Breast epithelium (tissue), 4 donors: Measurements from ENCODE around the gene CNOT10. TPM values are rescaled to one million over a fixed set of nuclear protein-coding genes. Genes with fewer than 3 reads are reported as not detected.

ENCODE experiments used
- DNase-seq, 2 donors: peaks; one replicate each; pipeline ENCODE4 v3.0.0-alpha.2; 2019; ENCODE audit warnings: low spot score in 2 of 2
- H3K27ac ChIP-seq, 2 donors: fragments of 200-600 bp; sonication (generic) in 1 of 2; one replicate each; pipeline ENCODE4 v1.5.1; 2016 to 2019; ENCODE audit warnings: mild to moderate bottlenecking in 1 of 2
- H3K27me3 ChIP-seq, 2 donors: fragments of 200-600 bp; sonication (generic) in 1 of 2; one replicate each; pipeline versions ENCODE4 v1.5.1 to v1.6.0; 2017 to 2019; ENCODE audit warnings: control low read depth in 1 of 2, mild to moderate bottlenecking in 1 of 2
- H3K36me3 ChIP-seq: fragments of 200-600 bp; one replicate; pipeline ENCODE4 v1.5.1; 2019
- H3K4me1 ChIP-seq, 2 donors: fragments of 200-600 bp; sonication (generic); one replicate each; pipeline ENCODE4 v1.5.1; 2016 to 2019; ENCODE audit warnings: control low read depth in 1 of 2
- H3K4me3 ChIP-seq, 3 donors: fragments of 200-600 bp; sonication (generic); 1 replicate in 2 of 3; 2 replicates in 1 of 3; pipeline ENCODE4 v1.5.1; 2016 to 2019; ENCODE audit warnings: mild to moderate bottlenecking in 3 of 3, moderate library complexity in 2 of 3
- H3K9me3 ChIP-seq, 2 donors: fragments of 200-600 bp; sonication (generic) in 1 of 2; one replicate each; pipeline ENCODE4 v1.5.1; 2016 to 2019; ENCODE audit warnings: control low read depth in 1 of 2
- POLR2A ChIP-seq: fragments of 450-650 bp; IDR thresholded peaks from one replicate; pipeline ENCODE4 v1.6.1; 2016; ENCODE audit warnings: antibody characterized with exemption, mild to moderate bottlenecking, moderate library complexity
- POLR2AphosphoS5 ChIP-seq, 3 donors: sonication (generic); formaldehyde crosslinking; IDR thresholded peaks; one replicate each; pipeline ENCODE4 v1.6.1; 2017; ENCODE audit warnings: antibody characterized with exemption in 3 of 3
- intact Hi-C: fragments of 100-400 bp; cut with DNase I; formaldehyde crosslinking; loops from one replicate; pipeline ENCODE4 v1.15.1; 2023; ENCODE audit warnings: low total_unique reads
- total RNA-seq, 3 donors: library from RNA; depleted of rRNA; stranded (reverse); fragments of >200 nt; gene quantifications; one replicate each; pipeline ENCODE4 v1.1.0, GENCODE V29; 2016
- TF ChIP-seq, protein P1 (sequence below), 3 donors: fragments of 450-650 bp; IDR thresholded peaks; one replicate each; pipeline ENCODE4 v1.5.1; 2016 to 2017; ENCODE audit warnings: antibody characterized with exemption in 3 of 3, mild to moderate bottlenecking in 3 of 3, moderate library complexity in 3 of 3

Gene CNOT10
- total RNA-seq, 3 donors from 2014 or later: 18.4 to 37.9 (median 26.2) TPM

DNA sequence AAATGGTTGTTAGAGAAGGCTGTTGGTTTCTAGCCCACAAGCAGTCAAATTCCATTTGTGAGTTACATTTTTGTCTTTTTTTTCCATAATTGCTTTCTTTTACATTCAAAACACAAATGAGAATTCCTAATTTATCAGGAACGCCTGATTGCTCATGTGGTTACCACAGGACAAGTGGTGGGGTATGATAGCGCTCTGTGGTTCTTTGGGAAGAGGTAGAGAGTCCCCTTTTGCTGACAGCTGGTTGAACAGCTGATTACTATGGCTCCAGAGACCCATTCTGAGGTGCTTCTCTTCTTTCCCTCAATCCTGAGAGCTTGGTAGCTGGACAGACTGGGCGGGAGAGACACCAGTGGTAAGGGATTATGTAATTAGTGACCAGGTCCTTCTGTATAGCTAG is 24.4 kb downstream of the CNOT10 start:
- Histone ChIP-seq H3K4me3 (no peak overlapping the region), H3K4me1 (peaks cover 0 to 5% of the 10 kb centered on the region in 2 donors), H3K27me3 (no peaks in the 10 kb centered on the region), H3K36me3 (peaks cover 4% of the 10 kb centered on the region), H3K9me3 (no peaks in the 10 kb centered on the region), H3K27ac (no peak overlapping the region)
- intact Hi-C loops: no loop called here
- TF ChIP-seq, protein P1, sequence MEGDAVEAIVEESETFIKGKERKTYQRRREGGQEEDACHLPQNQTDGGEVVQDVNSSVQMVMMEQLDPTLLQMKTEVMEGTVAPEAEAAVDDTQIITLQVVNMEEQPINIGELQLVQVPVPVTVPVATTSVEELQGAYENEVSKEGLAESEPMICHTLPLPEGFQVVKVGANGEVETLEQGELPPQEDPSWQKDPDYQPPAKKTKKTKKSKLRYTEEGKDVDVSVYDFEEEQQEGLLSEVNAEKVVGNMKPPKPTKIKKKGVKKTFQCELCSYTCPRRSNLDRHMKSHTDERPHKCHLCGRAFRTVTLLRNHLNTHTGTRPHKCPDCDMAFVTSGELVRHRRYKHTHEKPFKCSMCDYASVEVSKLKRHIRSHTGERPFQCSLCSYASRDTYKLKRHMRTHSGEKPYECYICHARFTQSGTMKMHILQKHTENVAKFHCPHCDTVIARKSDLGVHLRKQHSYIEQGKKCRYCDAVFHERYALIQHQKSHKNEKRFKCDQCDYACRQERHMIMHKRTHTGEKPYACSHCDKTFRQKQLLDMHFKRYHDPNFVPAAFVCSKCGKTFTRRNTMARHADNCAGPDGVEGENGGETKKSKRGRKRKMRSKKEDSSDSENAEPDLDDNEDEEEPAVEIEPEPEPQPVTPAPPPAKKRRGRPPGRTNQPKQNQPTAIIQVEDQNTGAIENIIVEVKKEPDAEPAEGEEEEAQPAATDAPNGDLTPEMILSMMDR (IDR thresholded peaks at IDR 0.05): no peak
- TF ChIP-seq POLR2A: no peak
- no peak for TF ChIP-seq POLR2AphosphoS5 (IDR thresholded peaks at IDR 0.05)
- no peak for DNase-seq

DNA sequence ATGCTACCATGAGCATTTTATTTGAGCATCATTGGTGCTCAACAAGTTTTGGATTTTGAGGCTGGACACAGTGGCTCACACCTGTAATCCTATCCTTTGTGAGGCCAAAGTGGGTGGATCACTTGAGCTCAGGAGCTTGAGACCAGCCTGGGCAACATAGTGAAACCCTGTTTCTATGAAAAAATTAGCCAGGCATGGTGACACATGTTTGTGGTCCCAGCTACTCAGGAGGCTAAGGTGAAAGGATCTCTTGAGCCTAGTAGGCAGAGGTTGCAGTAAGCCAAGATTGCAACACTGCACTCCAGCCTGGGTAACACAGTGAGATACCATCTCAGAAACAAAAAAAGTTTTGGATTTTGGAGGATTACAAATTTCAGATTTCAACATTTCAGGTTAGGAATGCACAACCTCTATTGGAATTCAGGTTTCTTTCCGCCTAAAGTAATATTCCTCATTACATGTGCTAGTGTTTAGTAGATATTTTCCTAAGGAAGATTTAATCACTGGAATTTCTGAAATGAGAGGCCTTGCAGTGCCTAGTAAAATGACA is 27.6 kb downstream of the CNOT10 start:
- TF ChIP-seq, protein P1 (IDR thresholded peaks at IDR 0.05): no peak
- TF ChIP-seq POLR2AphosphoS5 (IDR thresholded peaks at IDR 0.05) (no peak), POLR2A (no peak)
- no peak for DNase-seq
- Histone ChIP-seq H3K27me3 (no peaks in the 10 kb centered on the region), H3K4me3 (no peak overlapping the region), H3K36me3 (peaks cover 4% of the 10 kb centered on the region), H3K27ac (no peak overlapping the region), H3K9me3 (no peaks in the 10 kb centered on the region), H3K4me1 (no peaks in the 10 kb centered on the region)
- intact Hi-C loops: no loop called here

DNA sequence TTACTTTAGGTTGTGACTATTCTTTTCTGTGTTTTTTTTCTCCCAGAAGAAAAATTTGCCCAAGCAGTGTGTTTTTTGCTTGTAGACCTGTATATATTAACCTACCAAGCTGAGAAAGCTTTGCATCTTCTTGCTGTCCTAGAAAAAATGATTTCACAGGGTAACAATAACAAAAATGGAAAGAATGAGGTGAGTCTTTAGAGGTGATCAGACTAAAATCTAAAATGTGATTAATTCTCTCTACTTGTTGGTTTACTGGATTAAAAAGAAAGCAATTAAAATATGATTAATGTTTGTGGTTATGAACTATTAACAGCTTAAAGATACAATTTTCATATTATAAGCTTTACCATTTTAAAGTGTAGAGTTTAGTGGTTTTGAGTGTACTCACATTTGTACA is 28.2 kb downstream of the CNOT10 start:
- peaks cover 4% of the 10 kb centered on the region for H3K36me3 ChIP-seq
- H3K9me3 ChIP-seq: no peaks in the 10 kb centered on the region
- no peaks in the 10 kb centered on the region for H3K27me3 ChIP-seq
- no peaks in the 10 kb centered on the region for H3K4me1 ChIP-seq
- intact Hi-C loops: no loop called here
- no peak overlapping the region for H3K27ac ChIP-seq
- H3K4me3 ChIP-seq: no peak overlapping the region
- no peak for DNase-seq
- TF ChIP-seq POLR2A: no peak
- TF ChIP-seq, protein P1 (IDR thresholded peaks at IDR 0.05): no peak
- no peak for TF ChIP-seq POLR2AphosphoS5 (IDR thresholded peaks at IDR 0.05)

DNA sequence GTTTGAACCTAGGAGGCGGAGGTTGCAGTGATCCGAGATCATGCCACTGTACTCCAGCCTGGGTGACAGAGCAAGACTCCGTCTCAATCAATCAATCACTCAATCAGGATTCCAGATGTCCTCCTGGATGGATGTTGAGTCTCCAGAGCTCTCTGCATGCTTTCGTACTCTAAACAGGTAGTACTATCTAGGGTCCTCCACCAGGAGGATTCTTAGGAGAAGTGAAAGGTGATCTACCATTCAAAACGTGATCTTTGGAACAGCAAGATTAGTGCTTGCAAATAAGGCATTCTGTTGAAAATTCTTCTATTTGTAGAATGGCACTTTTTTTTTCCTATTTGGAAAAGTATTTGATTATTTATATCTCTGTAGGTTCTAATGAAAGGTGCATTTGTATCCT is 34.3 kb downstream of the CNOT10 start:
- Histone ChIP-seq H3K27me3 (no peaks in the 10 kb centered on the region), H3K27ac (no peak overlapping the region), H3K36me3 (no peaks in the 10 kb centered on the region)

DNA sequence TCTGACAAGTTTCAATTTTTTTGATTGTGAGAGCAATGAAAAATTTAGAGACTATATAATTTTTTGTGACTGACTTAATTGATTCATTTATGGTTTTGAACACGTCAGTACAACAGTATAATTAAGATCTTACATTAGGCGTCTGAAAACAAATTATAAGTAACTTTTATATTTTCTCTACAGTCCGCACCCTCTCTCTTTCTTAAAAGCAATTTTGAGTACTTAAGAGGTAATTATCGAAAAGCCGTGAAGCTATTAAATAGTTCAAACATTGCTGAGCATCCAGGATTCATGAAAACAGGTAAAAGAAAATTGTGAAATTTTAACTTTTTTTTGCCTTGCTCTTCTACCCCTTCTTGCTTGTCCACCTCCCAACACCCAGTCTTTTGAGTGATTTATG is 34.9 kb downstream of the CNOT10 start:
- Histone ChIP-seq H3K9me3 (no peaks in the 10 kb centered on the region), H3K4me1 (no peaks in the 10 kb centered on the region), H3K4me3 (no peak overlapping the region), H3K27me3 (no peaks in the 10 kb centered on the region), H3K36me3 (no peaks in the 10 kb centered on the region), H3K27ac (no peak overlapping the region)
- DNase-seq: no peak
- TF ChIP-seq, protein P1 (IDR thresholded peaks at IDR 0.05): no peak
- TF ChIP-seq POLR2A: no peak
- no peak for TF ChIP-seq POLR2AphosphoS5 (IDR thresholded peaks at IDR 0.05)
- intact Hi-C loops: no loop called here

More for the DNA sequence above, 34.3 kb downstream of the CNOT10 start:
- Histone ChIP-seq H3K4me1 (no peaks in the 10 kb centered on the region), H3K4me3 (no peak overlapping the region), H3K9me3 (no peaks in the 10 kb centered on the region)
- no peak for DNase-seq
- TF ChIP-seq, protein P1 (IDR thresholded peaks at IDR 0.05): no peak
- intact Hi-C loops: no loop called here
